HG02981 (cell line): ENCODE measurements around the gene OTOP2.

Experiments
- ATAC-seq: cut with Tn5 transposase; IDR thresholded peaks from one replicate; pipeline ENCODE4 v1.9.1; 2021; ENCODE audit warnings: mild to moderate bottlenecking, moderate library complexity; ENCODE audit not compliant: unreplicated experiment

Gene OTOP2

DNA sequence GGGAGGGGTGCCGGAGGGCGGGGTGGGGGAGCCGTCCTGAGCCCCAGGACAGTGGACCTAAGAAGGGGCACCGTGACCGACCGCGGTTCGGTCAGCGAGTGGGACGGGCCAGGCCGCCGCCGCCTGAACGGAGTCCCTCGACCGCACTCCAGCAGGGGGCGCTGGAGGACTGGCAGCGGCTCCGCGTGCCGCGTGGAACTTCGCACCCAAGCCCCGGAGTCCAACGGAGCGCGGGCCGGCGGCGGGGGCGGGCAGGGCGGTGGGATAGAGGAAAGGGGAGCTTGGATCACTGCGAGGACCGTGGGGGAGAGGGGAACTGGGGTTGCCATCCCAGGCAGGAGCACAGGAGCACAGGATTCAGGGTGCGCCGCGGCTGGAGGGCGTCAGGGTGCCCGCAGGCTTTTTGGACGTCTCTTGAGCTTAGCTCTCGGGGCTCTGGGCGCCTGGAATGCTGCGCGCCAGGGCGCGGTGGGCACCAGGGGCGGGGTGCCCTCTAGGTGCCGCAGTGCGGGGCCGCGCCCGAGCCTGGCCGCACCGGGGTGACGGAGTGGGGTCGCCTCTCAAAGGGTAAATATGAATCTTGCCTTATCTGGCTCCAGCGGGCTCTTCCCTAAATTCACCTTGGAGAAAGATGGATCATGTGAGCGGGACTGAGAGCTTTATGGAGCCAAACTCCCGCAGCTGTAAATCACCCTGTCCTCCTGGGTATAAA is 379 bp upstream of the OTOP2 start:
- no peak for ATAC-seq

DNA sequence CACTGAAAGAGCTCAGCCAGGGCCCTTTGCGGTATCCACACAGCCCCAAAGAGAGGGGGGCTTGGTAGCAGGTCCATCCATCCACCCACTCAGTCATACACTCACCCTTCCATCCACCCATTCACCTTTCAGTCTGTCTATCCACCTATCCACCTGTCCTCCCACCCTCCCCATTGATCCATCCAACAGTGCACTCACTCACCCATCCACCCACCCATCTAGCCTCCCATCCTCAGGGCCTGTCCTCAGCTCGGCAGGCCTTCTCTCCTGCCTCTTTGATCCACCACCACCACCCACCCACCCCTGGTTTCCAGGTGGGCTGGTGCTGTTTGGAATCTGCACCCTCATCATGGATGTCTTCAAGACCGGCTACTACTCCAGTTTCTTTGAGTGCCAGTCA is 1.2 kb downstream of the OTOP2 start:
- no peak for ATAC-seq

DNA sequence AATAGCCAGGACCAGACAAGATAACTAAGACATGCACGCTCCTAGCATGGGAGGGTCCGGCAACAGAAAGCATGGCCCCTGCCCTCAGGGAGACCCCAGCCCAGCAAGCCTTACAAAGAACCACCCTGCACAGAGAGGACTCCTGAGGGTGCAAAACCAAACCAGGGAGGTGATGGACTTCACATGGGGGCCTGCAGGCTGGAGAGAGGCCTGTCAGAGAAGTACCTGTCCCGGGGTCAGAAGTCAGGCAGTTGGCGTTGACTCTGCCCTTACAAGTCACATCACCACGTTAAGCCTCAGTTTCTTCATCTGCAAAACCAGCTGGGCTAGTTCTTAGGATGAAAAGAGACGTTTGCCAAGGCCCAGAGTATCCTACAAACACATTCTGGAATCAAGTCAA is 4.7 kb downstream of the OTOP2 start:
- ATAC-seq = no peak

DNA sequence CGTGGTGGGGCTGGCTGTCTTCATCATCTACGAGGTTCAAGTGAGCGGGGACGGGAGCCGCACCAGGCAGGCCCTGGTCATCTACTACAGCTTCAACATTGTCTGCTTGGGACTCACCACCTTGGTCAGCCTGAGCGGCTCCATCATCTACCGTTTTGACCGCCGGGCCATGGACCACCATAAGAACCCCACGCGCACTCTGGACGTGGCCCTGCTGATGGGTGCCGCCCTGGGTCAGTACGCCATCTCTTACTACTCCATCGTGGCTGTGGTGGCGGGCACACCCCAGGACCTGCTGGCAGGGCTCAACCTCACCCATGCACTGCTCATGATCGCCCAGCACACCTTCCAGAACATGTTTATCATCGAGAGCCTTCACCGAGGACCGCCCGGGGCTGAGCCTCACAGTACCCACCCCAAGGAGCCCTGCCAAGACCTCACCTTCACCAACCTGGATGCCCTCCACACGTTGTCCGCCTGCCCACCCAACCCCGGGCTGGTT is 6.5 kb downstream of the OTOP2 start:
- no peak for ATAC-seq

DNA sequence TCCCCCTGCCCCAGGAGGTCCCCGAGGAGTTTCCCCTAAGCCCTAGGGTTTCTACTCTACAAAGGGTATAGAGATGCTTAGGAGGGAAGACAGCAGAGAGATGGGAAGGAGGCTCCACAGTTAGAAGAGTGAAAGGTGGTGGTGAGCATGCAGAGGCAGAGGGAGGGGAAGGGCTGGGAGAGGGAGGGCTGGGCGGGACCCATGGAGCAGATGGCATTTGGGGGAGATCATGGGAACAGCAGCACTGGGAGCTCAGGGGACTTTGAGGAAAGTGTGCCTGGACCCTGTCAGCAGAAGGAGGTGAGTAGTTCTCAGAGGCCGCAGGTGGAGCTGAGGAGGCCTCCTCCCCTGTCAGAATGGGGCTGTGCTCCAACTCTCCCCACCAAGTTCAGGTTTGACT is 11.0 kb downstream of the OTOP2 start:
- no peak for ATAC-seq

DNA sequence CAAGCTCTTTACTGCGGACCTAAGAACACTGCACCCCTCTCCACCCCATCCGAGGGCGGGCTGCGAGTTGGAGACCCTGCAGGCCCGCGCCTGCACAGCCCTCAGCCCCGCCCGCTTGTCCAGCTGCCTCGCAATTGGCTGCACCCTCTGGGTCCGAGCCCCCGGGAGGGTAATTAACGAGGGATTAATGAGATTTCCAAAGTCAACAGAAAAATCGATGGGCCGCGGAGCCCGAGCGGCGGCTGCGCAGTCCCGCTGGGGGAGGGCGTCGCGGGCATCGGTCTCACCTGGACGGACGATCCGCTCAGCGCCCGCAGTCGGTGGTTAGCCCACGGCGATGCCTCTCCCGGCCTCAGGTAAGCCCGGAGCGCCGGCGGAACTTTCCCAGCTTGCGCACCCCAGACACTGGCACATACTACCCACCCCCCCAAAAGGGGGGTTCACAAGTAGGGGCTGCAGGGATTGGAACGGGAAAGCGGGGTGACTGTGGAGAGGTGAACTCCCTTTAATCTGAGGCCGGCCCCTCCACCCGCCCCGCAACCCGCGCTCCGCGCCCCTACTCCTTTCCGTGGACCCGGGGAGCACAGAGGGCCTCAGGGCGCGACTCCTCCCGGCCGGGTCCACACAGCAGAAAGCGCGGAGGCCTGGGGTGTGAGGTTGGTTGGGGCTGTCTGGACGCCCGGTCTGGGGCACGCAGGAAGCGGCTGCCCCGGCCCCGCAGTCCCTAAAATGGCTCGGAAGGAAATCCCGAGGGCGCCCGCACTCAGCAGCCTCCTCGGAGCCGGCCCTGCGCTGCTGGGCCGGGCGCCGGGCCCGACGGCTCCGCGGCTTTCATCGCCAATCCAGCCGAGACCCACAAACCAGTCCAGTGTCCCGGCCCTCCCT is 11.8 kb downstream of the OTOP2 start, which contains the start of gene OTOP3:
Gene OTOP3 (plus strand): TSS at position 314 of the 885 bp plus-strand sequence. CDS start 24 bp downstream, at position 338.
- no peak for ATAC-seq

DNA sequence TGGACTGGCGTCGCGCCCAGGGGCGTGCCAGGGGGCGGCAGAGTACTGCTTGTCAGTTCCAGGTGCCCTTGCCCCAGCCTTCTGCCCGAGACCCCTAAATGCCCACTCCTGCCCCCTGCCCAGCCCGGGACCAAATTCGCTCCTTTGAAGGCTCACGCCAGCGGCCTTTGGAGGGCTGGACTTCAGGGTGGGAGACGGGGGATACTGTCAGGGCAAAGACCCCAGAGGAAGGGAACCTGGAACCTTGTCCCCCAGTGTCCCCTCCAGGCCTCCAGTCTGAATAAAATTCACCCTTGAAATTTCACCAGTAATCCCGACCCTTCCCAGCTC is 12.4 kb downstream of the OTOP2 start:
- ATAC-seq = no peak

DNA sequence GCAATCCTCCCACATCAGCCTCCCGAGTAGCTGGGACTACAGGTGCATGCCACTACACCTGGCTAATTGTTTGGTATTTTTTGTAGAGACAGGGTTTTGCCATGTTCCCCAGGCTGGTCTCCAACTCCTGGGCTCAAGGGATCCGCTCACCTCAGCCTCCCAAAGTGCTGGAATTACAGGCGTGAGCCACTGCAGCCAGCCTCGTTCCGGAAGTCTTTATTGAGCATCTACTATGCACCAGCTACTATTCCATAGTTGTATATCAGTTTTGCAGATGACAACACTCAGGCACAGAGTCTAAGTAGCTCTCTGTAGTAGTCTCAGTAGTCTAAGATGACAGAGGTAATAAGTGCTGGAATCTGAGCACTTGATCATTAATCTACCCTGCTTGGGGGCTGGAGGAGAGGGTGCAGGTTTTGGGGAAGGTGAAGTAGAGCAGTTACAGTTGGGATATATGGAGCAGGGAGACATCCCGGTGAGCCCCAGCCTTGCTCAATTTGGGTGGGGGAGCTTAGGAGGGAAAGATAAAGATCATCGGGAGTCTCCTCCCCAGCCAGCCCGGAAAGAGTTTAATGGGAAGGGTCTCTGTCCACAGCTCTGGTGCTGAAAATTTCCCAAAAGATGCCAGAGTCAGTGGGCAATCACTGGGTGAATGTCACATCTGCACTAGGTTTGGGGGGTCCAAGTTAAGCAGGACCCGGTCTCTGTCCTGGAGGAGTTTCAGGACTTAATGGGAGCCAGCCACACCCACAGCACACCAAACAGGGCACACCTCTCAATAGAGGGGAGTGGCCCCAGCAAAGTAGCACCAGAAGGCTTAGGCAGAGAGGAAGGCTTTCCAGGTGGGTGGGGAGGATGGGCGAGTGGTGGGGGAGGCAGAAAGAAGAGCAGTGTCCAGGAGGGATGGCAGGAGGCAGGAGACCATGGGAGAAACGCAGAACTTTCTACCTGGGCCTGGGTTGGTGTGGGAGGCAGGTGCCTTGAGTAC is 13.3 kb downstream of the OTOP2 start:
- ATAC-seq = no peak

DNA sequence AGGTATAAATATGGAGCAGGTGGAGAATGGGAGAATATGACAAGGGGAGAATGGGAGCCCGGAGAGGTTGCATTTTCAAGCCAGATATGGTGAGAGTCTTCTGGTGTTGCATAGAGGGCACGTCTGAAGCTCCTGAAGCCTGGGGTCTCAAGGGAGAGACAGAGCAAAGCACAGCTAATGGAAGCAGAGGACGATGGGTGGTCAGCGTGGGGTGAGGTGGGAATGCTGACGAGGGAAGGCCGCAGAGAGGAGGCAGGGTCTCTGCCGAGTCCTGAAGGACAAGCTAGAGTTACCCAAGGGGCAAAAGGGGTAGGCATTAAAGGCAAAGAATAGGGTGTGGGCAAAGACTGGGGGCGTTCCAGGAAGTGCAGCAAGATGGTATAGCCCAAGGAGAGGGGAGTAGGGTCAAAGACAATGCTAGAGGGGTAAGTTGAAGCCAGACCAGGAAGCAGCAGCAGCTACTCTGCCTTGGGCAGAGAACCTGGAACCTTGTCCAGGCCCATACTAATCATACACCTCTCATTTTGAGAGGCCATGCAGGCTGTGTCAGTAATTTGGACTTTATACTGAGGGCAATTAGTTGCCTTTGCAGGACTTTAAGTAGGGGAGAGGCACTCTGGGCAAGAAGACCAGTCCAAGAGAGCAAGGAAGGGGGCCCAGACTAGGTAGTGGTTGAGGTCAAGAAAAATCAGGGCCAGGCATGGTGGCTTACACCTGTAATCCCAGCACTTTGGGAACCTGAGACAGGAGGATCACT is 14.3 kb downstream of the OTOP2 start:
- no peak for ATAC-seq

DNA sequence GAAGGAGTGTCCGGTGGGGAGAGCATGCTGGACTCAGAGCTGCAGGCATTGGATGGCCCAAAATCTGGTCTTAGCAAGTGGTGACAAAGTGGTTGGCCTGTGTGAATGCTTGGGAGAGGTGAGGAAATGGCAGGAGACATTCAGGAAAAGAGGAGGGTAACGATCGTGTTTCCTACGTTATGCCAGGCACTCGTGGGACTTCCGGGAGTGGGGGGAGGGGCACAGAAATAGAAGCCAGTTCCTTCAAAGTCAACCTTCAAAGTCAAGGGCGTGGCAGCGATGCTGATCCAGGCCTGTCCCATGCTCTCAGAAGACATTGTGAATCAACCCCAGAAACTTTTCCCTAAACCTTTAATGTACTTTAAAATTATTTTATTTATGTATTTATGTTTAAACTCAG is 15.5 kb downstream of the OTOP2 start:
- no peak for ATAC-seq

DNA sequence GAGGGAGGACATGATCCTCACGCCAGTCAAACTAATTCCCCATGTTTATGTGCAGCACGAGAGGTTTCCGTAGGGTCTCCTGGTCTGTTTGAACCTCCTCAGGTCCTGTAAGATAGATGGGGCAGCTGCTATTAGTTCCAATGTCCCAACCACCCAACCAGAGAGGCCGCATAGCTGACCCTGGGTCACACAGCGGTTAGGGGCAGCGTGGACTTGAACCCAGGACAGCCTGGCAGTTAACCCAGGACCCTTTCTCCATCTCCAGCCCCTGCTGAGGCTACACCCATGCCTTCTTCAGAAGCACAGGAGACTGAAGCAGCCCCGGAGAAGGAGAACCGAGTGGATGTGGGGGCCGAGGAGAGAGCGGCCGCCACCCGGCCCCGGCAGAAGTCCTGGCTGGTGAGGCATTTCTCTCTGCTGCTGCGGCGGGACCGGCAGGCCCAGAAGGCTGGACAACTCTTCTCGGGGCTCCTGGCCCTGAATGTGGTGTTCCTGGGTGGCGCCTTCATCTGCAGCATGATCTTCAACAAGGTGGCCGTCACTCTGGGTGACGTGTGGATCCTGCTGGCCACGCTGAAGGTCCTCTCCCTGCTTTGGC is 17.2 kb downstream of the OTOP2 start:
- ATAC-seq = no peak

DNA sequence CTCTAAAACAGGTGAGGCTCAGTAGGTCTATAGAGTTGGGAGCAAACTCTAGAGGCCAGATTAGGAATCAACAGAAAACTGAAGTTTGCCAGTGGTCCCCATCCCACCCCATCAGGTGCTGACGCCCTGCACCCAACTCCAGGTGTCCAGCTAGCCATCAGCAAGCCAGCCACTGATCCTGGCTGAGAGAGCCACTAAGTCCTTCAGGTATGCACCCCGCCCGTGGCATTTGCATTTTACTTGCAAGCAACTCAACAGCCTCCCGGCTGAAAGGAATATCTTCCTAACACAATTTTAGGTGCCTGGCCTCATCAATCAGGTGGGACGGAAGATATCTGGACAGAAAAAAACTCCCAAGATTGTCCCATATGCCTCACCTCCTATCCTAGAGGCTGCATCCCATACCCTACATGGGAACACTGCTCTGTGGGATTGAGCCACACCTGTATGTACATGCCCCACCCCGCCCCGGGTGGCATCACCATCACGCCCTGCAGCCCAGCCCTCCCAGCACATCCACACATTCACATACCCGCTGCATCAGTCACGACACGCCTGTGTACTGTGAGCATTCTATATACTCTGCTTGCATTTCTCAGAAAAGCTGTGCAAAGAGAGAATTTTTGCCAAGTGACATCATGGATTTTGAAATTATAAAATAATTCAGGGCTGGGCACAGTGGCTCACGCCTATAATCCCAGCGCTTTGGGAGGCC is 19.9 kb downstream of the OTOP2 start:
- ATAC-seq = no peak

DNA sequence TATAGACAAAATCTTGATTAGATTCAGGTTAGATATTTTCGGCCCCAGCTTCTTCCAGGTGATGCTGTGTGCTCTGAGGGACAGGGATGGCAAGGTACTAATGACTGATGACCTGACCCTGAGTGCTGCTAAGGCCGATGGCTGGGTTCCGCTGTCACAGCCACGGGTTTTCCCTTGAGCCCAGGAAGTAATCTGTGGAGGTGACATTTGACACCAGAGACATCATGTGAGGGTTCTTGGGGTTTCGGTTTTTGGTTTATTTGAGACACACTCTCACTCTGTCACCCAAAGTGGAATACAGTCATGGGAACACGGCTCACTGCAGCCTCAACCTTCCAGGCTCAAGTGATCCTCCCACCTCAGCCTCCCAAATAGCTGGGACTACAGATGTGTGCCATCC is 21.5 kb downstream of the OTOP2 start:
- ATAC-seq = no peak

DNA sequence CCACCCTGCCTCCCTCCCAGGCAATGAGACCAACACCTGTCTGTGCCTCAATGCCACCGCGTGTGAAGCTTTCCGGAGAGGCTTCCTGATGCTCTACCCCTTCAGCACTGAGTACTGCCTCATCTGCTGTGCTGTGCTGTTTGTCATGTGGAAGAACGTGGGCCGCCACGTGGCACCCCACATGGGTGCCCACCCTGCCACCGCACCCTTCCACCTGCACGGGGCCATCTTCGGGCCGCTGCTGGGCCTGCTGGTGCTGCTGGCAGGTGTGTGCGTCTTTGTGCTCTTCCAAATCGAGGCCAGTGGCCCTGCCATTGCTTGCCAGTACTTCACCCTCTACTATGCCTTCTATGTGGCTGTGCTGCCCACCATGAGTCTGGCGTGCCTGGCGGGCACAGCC is 22.6 kb downstream of the OTOP2 start:
- no peak for ATAC-seq

DNA sequence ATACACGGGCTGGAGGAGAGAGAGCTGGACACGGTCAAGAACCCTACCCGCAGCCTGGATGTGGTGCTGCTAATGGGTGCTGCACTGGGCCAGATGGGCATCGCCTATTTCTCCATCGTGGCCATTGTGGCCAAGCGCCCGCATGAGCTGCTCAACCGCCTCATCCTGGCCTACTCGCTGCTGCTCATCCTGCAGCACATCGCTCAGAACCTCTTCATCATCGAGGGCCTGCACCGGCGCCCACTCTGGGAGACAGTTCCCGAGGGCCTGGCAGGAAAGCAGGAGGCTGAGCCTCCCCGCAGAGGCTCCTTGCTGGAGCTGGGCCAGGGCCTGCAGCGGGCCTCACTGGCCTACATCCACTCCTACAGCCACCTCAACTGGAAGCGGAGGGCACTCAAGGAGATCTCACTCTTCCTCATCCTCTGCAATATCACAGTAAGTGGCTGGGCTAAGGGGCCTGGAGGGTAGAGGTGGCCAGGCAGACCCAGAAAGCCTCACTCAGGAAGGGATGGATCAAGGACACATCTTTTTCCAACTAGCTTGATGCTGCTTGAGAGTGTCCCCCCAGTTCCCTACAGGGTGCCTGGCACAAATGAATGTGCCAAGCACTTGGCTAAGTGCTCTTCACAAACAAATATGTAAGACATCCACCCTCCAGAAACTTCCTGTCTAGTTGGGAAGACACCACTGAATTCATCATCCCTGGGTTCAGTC is 23.1 kb downstream of the OTOP2 start:
- no peak for ATAC-seq

DNA sequence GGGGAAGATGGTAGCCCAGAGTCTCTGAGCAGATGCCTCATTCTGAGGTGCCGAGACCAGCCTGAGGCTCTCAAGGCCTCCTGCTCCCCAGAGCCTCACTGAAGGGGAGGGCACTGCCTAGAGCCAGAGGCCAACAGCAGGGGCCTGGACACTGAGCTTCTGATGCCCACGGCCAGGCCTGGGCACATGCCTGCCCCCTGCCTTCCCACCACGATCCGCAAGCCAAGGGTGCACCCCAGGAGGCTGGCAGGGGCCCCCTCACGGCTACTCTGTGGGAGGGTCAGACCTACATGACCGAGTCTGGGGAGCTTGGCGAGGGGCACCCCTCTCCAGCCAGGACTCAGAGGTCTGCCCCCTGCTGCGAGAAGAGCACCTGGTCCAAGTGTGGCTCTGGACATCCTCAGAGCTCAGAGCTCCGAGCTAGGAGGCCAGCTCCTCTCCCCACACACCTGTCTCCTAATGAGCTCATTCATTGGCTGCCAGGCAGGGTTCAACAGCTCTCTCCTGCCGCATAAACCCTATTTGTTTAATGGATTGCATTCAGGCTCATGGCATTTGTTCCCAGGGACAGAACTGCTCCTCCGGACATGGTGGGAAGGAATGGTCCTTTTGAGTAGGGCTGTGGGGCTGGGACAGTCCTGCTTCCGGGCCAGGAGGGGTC is 25.5 kb downstream of the OTOP2 start:
- no peak for ATAC-seq

DNA sequence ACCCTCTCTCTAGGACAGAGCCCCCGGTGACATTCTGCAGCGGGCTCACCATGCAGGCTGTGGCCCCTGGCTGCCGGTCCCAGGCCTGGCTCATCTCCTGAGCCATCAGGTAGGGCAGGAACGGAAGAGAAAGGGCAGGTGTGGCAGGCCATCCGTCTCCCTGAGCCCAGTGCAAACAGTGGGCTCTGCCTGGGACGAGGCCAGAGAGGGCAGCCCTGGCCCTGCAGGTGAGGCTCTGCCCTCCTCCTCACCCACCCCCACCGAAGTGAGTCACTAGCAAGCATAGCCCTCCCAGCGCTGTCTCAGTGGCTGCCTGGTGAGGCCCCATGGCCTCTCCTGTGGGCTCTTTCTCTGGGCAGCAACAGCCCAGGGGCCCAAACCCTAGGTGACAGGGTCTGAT is 26.1 kb downstream of the OTOP2 start:
- ATAC-seq = no peak

DNA sequence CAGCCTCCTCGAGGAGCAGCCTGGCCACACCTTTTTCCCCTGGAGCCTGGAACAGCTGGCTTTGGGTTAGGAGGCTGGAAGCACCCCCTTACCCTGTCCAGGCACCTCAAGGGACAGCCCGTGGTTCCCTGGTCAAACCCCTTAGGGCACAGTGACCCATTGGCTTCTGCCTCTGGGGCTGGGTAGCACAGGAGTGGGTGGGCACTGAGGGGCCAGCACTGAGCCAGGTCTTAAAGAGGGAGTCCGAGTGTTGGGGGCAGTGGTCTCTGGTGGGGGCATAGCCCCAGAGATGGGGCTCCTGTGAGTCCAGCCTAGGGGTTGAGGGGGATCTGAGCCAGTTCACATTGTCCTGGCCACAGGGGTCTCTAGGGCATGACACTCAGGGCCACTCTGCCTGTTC is 27.0 kb downstream of the OTOP2 start:
- ATAC-seq = no peak
